ENCODE data around the gene AARS2.

The AARS2 gene

DNA sequence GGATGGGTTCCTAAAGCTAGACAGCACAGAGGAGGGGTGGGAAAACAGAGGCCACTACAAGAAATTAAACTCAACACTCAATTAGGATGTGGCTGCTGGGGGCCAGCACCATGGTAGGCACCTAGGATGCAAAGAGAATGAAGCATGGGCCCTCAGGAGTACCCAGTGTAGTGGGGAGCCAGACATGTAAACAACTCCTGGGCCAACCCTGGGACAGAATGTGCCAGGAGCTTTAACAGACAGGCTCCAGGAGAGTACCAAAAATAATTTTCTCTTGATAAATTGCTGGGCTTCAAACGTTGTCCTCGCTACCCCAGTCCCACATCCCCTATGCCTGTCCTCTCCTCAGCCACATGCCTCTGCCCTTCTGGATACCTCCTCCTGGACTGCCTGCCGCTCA is 41.2 kb downstream of the AARS2 start:
- Histone ChIP-seq H3K9ac (ENCODE audit: low read length) (no peak overlapping the region), H3K36me3 (ENCODE audit: control insufficient read depth, low read depth, low read length) (no peaks in the 10 kb centered on the region), H3K4me3 (ENCODE audit: low read length) (no peak overlapping the region), H3K27me3 (ENCODE audit: control insufficient read depth, insufficient read depth, low read length) (peaks cover 32% of the 10 kb centered on the region), H3K9me3 (ENCODE audit: control insufficient read depth, low read depth, low read length) (no peaks in the 10 kb centered on the region), H3K4me1 (ENCODE audit: control insufficient read depth, low read depth, low read length) (peaks cover 22% of the 10 kb centered on the region), H3K27ac (ENCODE audit: low read length) (no peak overlapping the region)

DNA sequence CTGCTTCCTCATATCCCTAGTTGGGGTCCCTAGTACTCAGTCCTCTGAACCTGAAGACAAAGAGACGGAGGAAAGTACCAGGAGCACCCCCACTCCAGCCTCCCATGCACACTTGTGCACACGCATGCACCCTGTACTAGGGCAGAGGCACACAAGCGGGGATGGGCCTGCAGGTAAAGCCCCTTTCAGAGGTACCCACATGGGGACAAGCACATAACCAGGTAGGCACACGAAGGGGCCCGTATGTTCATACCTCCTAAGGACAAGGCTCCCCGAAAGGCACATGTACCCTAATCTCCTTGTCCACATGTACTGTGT is 41.8 kb downstream of the AARS2 start:
- H3K27me3 ChIP-seq (ENCODE audit: control insufficient read depth, insufficient read depth, low read length) = peaks cover 27% of the 10 kb centered on the region
- no peaks in the 10 kb centered on the region for H3K36me3 ChIP-seq (ENCODE audit: control insufficient read depth, low read depth, low read length)
- no peak overlapping the region for H3K9ac ChIP-seq (ENCODE audit: low read length)
- peaks cover 22% of the 10 kb centered on the region for H3K4me1 ChIP-seq (ENCODE audit: control insufficient read depth, low read depth, low read length)
- H3K27ac ChIP-seq (ENCODE audit: low read length) = no peak overlapping the region
- no peaks in the 10 kb centered on the region for H3K9me3 ChIP-seq (ENCODE audit: control insufficient read depth, low read depth, low read length)
- H3K4me3 ChIP-seq (ENCODE audit: low read length) = peak overlapping the region; percentile 50

GRCh38 chr6:44270526-44271405 is 42.4 kb downstream of the AARS2 start:
- H3K27ac ChIP-seq (ENCODE audit: low read length) = no peak overlapping the region
- peaks cover 22% of the 10 kb centered on the region for H3K4me1 ChIP-seq (ENCODE audit: control insufficient read depth, low read depth, low read length)
- H3K9me3 ChIP-seq (ENCODE audit: control insufficient read depth, low read depth, low read length) = no peaks in the 10 kb centered on the region
- no peak overlapping the region for H3K9ac ChIP-seq (ENCODE audit: low read length)
- no peaks in the 10 kb centered on the region for H3K36me3 ChIP-seq (ENCODE audit: control insufficient read depth, low read depth, low read length)
- H3K4me3 ChIP-seq (ENCODE audit: low read length) = peak overlapping the region; percentile 50
- peaks cover 21% of the 10 kb centered on the region for H3K27me3 ChIP-seq (ENCODE audit: control insufficient read depth, insufficient read depth, low read length)

DNA sequence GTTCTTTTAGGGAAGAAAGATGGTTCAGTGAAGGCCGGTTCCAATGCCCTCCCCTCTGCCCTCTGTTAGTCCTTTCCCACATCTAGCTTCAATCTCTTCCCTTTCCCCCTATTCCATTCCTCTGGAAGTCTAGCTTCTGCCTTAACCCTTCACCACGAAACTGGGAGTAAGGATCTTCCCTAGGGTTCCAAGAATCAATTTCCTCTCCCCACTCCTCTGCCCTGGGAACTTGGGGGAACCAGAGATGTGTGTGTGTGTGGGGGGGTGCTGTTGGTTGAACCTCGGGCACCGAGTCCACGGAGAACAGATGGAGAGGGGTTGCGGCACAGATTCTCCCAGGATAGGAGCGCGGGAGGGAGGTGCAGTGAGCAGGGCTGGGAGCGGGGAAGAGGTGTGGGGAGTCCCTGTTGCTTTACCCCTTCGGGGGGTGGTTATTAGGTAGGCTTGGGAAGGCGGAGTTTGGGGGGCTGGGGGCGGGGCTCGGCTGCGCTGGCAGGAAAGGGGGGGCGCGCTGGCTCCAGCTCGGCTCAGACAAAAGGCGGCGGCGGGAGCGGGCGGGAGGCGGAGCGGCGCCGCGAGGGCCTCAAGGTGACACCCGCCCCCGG is 43.1 kb downstream of the AARS2 start, which contains the start of gene TMEM151B:
TSS of gene TMEM151B (plus strand) at position 530 of the 605 bp plus-strand sequence. CDS start 293 bp downstream, outside the sequence.
- H3K4me1 ChIP-seq (ENCODE audit: control insufficient read depth, low read depth, low read length) = peaks cover 22% of the 10 kb centered on the region
- H3K9me3 ChIP-seq (ENCODE audit: control insufficient read depth, low read depth, low read length) = no peaks in the 10 kb centered on the region
- H3K36me3 ChIP-seq (ENCODE audit: control insufficient read depth, low read depth, low read length) = no peaks in the 10 kb centered on the region
- H3K27me3 ChIP-seq (ENCODE audit: control insufficient read depth, insufficient read depth, low read length) = peaks cover 13% of the 10 kb centered on the region
- no peak within 1 kb of the TSS for H3K9ac ChIP-seq (ENCODE audit: low read length)
- no peak within 1 kb of the TSS for H3K27ac ChIP-seq (ENCODE audit: low read length)
- H3K4me3 ChIP-seq (ENCODE audit: low read length) = peak within 1 kb of the TSS; percentile 50

DNA sequence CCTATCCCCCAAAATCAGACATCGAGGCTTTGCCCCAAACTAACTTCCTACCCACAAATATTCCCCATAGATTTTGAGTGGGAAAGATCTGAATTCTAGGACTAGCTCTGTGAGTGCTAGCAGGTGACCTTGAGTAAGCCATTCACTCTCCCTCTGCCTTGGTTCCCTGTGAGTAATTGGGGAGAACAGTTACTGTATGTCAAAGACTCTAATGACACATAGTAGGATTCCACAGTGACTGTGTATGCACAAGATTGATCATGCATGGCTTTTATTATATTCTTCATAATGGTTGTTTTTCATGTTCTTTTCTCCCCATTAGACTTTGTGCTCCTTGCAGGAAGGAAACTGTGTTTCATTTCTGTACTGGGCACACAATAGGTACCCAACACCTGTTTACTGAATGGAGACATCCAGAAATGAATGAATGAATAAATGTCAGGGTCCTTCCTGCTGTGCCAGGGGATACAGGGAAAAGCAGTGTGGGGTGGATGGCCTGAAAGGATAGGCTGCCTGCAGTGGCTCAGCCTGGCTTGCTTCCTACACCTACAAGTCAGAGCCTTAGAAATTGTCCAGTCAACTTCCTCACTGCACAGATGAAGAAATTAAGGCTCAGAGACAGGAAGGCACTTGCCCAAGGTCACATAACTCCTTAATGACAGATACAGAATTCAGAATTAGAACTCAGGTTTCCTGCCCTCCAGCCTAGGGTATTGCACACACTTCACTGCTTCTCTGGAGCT is 43.8 kb downstream of the AARS2 start:
- peak overlapping the region; percentile 50 for H3K4me3 ChIP-seq (ENCODE audit: low read length)
- H3K9ac ChIP-seq (ENCODE audit: low read length) = no peak overlapping the region
- peaks cover 12% of the 10 kb centered on the region for H3K27me3 ChIP-seq (ENCODE audit: control insufficient read depth, insufficient read depth, low read length)
- no peak overlapping the region for H3K27ac ChIP-seq (ENCODE audit: low read length)
- H3K4me1 ChIP-seq (ENCODE audit: control insufficient read depth, low read depth, low read length) = peaks cover 24% of the 10 kb centered on the region
- no peaks in the 10 kb centered on the region for H3K9me3 ChIP-seq (ENCODE audit: control insufficient read depth, low read depth, low read length)
- no peaks in the 10 kb centered on the region for H3K36me3 ChIP-seq (ENCODE audit: control insufficient read depth, low read depth, low read length)

GRCh38 chr6:44268095-44268628 is 45.0 kb downstream of the AARS2 start:
- Histone ChIP-seq H3K27me3 (ENCODE audit: control insufficient read depth, insufficient read depth, low read length) (peaks cover 12% of the 10 kb centered on the region), H3K4me1 (ENCODE audit: control insufficient read depth, low read depth, low read length) (peaks cover 36% of the 10 kb centered on the region), H3K27ac (ENCODE audit: low read length) (no peak overlapping the region), H3K36me3 (ENCODE audit: control insufficient read depth, low read depth, low read length) (no peaks in the 10 kb centered on the region), H3K4me3 (ENCODE audit: low read length) (peak overlapping the region; percentile 21), H3K9ac (ENCODE audit: low read length) (no peak overlapping the region), H3K9me3 (ENCODE audit: control insufficient read depth, low read depth, low read length) (no peaks in the 10 kb centered on the region)

DNA sequence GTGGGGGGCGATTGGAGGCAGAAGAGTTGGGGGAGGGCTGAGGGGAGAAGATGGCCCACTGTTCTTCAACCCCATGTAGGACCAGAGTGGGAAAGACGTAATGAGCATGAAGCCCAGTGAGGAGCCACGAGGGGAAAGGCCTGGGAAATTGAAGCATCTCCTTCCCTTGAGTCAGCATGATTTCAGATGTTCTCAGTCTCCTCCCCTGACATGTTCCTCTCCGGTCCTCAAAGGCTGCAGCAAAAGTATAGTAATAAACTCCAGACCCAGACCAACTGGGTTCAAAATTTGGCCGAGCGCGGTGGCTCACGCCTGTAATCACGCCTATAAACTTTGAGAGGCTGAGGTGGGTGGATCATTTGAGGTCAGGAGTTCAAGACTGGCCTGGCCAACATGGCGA is 45.9 kb downstream of the AARS2 start:
- Histone ChIP-seq H3K27ac (ENCODE audit: low read length) (no peak overlapping the region), H3K4me1 (ENCODE audit: control insufficient read depth, low read depth, low read length) (peaks cover 44% of the 10 kb centered on the region), H3K4me3 (ENCODE audit: low read length) (no peak overlapping the region), H3K9me3 (ENCODE audit: control insufficient read depth, low read depth, low read length) (no peaks in the 10 kb centered on the region), H3K36me3 (ENCODE audit: control insufficient read depth, low read depth, low read length) (no peaks in the 10 kb centered on the region), H3K27me3 (ENCODE audit: control insufficient read depth, insufficient read depth, low read length) (peaks cover 12% of the 10 kb centered on the region), H3K9ac (ENCODE audit: low read length) (no peak overlapping the region)

GRCh38 chr6:44266347-44266746 is 46.8 kb downstream of the AARS2 start:
- Histone ChIP-seq H3K27me3 (ENCODE audit: control insufficient read depth, insufficient read depth, low read length) (peaks cover 12% of the 10 kb centered on the region), H3K36me3 (ENCODE audit: control insufficient read depth, low read depth, low read length) (peaks cover under 1% of the 10 kb centered on the region)

DNA sequence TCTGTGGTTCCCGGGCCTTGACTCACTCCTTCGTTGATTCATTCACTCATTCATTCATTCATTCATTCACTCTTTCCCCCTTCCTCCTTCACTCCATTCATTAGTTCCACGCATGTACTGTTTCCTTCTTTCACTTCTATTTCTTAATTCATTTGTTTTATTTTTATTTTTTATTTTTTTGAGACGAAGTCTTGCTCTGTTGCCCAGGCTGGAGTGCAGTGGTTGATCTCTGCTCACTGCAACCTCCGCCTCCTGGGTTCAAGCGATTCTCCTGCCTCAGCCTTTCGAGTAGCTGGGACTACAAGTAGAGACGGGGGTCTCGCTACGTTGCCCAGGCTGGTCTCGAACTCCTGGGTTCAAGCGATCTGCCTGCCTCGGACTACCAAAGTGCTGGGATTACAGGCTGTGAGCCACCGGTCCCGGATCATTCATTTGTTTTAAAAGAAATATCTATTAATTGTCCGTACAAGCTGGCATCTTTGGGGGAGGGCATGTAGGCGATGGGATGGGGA is 47.4 kb downstream of the AARS2 start:
- H3K4me1 ChIP-seq (ENCODE audit: control insufficient read depth, low read depth, low read length) = peaks cover 42% of the 10 kb centered on the region
- peaks cover 12% of the 10 kb centered on the region for H3K27me3 ChIP-seq (ENCODE audit: control insufficient read depth, insufficient read depth, low read length)
- H3K9ac ChIP-seq (ENCODE audit: low read length) = no peak overlapping the region
- no peaks in the 10 kb centered on the region for H3K9me3 ChIP-seq (ENCODE audit: control insufficient read depth, low read depth, low read length)
- H3K4me3 ChIP-seq (ENCODE audit: low read length) = no peak overlapping the region
- H3K27ac ChIP-seq (ENCODE audit: low read length) = no peak overlapping the region
- H3K36me3 ChIP-seq (ENCODE audit: control insufficient read depth, low read depth, low read length) = peaks cover 5% of the 10 kb centered on the region

More at GRCh38 chr6:44266347-44266746, 46.8 kb downstream of the AARS2 start:
- H3K9ac ChIP-seq (ENCODE audit: low read length) = no peak overlapping the region
- H3K4me1 ChIP-seq (ENCODE audit: control insufficient read depth, low read depth, low read length) = peaks cover 46% of the 10 kb centered on the region
- H3K4me3 ChIP-seq (ENCODE audit: low read length) = no peak overlapping the region
- no peak overlapping the region for H3K27ac ChIP-seq (ENCODE audit: low read length)
- H3K9me3 ChIP-seq (ENCODE audit: control insufficient read depth, low read depth, low read length) = no peaks in the 10 kb centered on the region

DNA sequence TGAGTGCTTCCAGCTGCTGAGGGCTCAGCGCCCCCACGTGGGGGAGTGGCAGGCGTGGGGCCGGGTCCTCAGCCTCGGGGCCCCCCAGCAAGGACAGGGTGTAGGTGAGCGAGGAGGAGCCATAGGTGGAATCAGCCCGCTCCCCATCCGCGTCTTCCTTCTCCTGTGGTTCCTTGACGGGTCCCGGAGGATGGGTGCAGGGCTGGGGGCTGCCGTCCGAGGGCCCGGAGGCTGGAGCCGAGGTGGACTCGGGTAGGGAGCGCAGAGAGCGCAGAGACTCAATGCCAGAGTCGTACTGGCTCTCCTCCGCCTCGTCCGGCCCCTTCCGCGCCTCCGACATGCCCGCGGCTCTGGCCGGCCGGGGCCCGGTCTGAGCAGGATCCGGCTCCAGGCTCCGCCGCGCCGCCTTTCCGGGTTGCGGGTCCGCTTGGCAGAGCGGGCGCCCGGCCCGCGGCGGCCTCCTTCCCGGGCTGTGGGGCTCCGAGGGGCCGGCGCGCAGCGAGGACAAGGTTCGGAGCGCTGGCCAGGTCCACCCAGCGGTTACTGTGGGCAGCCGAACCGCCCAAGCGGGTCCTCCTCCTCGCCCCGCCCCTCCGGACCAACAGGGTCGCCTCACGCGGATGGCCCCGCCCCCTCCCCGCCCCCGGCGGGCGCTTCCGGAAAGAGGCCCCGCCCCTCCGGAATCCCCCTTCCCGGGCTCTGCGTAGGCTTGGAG is 48.0 kb downstream of the AARS2 start, which contains the start of gene NFKBIE:
TSS of gene NFKBIE (minus strand) at position 545 of the 715 bp plus-strand sequence. CDS start at position 340, 205 bp downstream.
- Histone ChIP-seq H3K9me3 (ENCODE audit: control insufficient read depth, low read depth, low read length) (no peaks in the 10 kb centered on the region), H3K36me3 (ENCODE audit: control insufficient read depth, low read depth, low read length) (peaks cover 7% of the 10 kb centered on the region), H3K27ac (ENCODE audit: low read length) (no peak within 1 kb of the TSS), H3K27me3 (ENCODE audit: control insufficient read depth, insufficient read depth, low read length) (peaks cover 12% of the 10 kb centered on the region), H3K9ac (ENCODE audit: low read length) (peak within 1 kb of the TSS; percentile 49), H3K4me3 (ENCODE audit: low read length) (peak within 1 kb of the TSS; percentile 81), H3K4me1 (ENCODE audit: control insufficient read depth, low read depth, low read length) (peaks cover 42% of the 10 kb centered on the region)

Data from iPS-18a (cell line).